ENCODE measurements around the gene WWOX. TPM values are rescaled to one million over a fixed set of nuclear protein-coding genes. Genes with fewer than 3 reads are reported as not detected.

The WWOX gene
- total RNA-seq, 2 donors from 2014 or later: 30.0 to 35.4 TPM

GRCh38 chr16:78480588-78480987 is 381.1 kb downstream of the WWOX start:
- Histone ChIP-seq H3K27ac (ENCODE audit: low read depth, low read length) (no peak overlapping the region), H3K4me1 (ENCODE audit: control insufficient read depth, insufficient read depth, low read length) (peaks cover 10% of the 10 kb centered on the region), H3K27me3 (ENCODE audit: control insufficient read depth, insufficient read depth, low read length, poor library complexity, severe bottlenecking) (no peaks in the 10 kb centered on the region), H3K9me3 (ENCODE audit: control insufficient read depth, low read length) (no peaks in the 10 kb centered on the region), H3K36me3 (ENCODE audit: control insufficient read depth, insufficient read depth, low read length) (no peaks in the 10 kb centered on the region), H3K4me3 (ENCODE audit: low read length) (no peak overlapping the region), H3K9ac (ENCODE audit: extremely low read depth, low read length, poor library complexity, severe bottlenecking) (no peak overlapping the region)
- H3K9me3 Mint-ChIP-seq: no peaks in the 10 kb centered on the region
- no peaks in the 10 kb centered on the region for H3K27me3 Mint-ChIP-seq (ENCODE audit: insufficient read depth)
- no peaks in the 10 kb centered on the region for H3K36me3 Mint-ChIP-seq (ENCODE audit: low read depth)
- TF ChIP-seq, protein P1, sequence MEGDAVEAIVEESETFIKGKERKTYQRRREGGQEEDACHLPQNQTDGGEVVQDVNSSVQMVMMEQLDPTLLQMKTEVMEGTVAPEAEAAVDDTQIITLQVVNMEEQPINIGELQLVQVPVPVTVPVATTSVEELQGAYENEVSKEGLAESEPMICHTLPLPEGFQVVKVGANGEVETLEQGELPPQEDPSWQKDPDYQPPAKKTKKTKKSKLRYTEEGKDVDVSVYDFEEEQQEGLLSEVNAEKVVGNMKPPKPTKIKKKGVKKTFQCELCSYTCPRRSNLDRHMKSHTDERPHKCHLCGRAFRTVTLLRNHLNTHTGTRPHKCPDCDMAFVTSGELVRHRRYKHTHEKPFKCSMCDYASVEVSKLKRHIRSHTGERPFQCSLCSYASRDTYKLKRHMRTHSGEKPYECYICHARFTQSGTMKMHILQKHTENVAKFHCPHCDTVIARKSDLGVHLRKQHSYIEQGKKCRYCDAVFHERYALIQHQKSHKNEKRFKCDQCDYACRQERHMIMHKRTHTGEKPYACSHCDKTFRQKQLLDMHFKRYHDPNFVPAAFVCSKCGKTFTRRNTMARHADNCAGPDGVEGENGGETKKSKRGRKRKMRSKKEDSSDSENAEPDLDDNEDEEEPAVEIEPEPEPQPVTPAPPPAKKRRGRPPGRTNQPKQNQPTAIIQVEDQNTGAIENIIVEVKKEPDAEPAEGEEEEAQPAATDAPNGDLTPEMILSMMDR (conservative IDR thresholded peaks at IDR 0.05): no peak
- 86 to 98% methylated on average over 1 to 2 of the region's 2 CpGs for WGBS, 2 experiments (ENCODE audit: insufficient coverage in 1 of 2, insufficient read length in 1 of 2)
- no peak for DNase-seq
- H3K27ac Mint-ChIP-seq: no peak overlapping the region
- no peak overlapping the region for H3K4me3 Mint-ChIP-seq
- peaks cover 27% of the 10 kb centered on the region for H3K4me1 Mint-ChIP-seq

- Histone ChIP-seq H3K27me3 (ENCODE audit: control insufficient read depth, insufficient read depth, low read length, poor library complexity, severe bottlenecking) (no peaks in the 10 kb centered on the region), H3K36me3 (ENCODE audit: control insufficient read depth, insufficient read depth, low read length) (no peaks in the 10 kb centered on the region), H3K9ac (ENCODE audit: extremely low read depth, low read length, poor library complexity, severe bottlenecking) (no peak overlapping the region), H3K9me3 (ENCODE audit: control insufficient read depth, low read length) (peaks cover 9% of the 10 kb centered on the region), H3K4me3 (ENCODE audit: low read length) (no peak overlapping the region), H3K27ac (ENCODE audit: low read depth, low read length) (no peak overlapping the region), H3K4me1 (ENCODE audit: control insufficient read depth, insufficient read depth, low read length) (peaks cover 8% of the 10 kb centered on the region)
- no peak for DNase-seq
- Mint-ChIP-seq H3K4me3 (no peak overlapping the region), H3K4me1 (peaks cover 13% of the 10 kb centered on the region), H3K27me3 (ENCODE audit: insufficient read depth) (peaks cover 1% of the 10 kb centered on the region), H3K9me3 (peaks cover 2% of the 10 kb centered on the region), H3K27ac (no peak overlapping the region), H3K36me3 (ENCODE audit: low read depth) (no peaks in the 10 kb centered on the region)
- 88 to 96% methylated on average over 5 to 13 of the region's 13 CpGs for WGBS, 2 experiments (ENCODE audit: insufficient coverage in 1 of 2, insufficient read length in 1 of 2)
- TF ChIP-seq, protein P1 (conservative IDR thresholded peaks at IDR 0.05): no peak
Measured at GRCh38 chr16:78483124-78483992, 383.9 kb downstream of the WWOX start.

DNA sequence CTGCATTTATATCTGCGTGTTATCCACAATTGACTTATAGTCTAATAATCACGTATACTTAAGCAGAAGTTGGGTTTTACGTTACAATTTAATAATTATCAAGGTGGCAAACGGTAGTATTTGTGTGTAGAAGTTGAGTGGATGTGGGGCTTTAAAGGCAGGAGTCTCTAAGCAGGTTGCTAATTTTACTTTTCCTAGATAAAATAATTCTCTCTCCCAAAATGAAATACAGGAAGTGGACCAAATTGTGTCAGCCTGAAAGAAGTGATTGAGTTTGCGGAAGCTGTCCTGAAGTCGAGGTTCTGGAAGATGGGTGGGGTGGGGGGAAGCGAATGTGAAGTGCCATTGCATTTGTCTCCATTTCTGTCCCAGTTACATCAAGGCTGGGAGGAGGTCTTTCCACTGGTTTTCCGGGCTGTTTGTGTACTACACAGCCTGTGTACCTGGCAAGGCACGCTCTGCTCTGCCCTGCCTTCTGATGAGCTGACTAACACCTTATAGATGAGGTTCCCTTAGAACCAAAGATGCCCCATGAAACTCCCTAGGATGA is 385.1 kb downstream of the WWOX start:
- Mint-ChIP-seq H3K27ac (no peak overlapping the region), H3K4me3 (no peak overlapping the region), H3K9me3 (peaks cover 2% of the 10 kb centered on the region)

More for the DNA sequence above, 385.1 kb downstream of the WWOX start:
- Histone ChIP-seq H3K27ac (ENCODE audit: low read depth, low read length) (no peak overlapping the region), H3K27me3 (ENCODE audit: control insufficient read depth, insufficient read depth, low read length, poor library complexity, severe bottlenecking) (no peaks in the 10 kb centered on the region), H3K36me3 (ENCODE audit: control insufficient read depth, insufficient read depth, low read length) (no peaks in the 10 kb centered on the region), H3K4me1 (ENCODE audit: control insufficient read depth, insufficient read depth, low read length) (peaks cover 8% of the 10 kb centered on the region), H3K9ac (ENCODE audit: extremely low read depth, low read length, poor library complexity, severe bottlenecking) (no peak overlapping the region), H3K9me3 (ENCODE audit: control insufficient read depth, low read length) (peaks cover 16% of the 10 kb centered on the region), H3K4me3 (ENCODE audit: low read length) (no peak overlapping the region)
- 88 to 94% methylated on average over 1 to 7 of the region's 9 CpGs for WGBS, 2 experiments (ENCODE audit: insufficient coverage in 1 of 2, insufficient read length in 1 of 2)
- H3K4me1 Mint-ChIP-seq: peaks cover 2% of the 10 kb centered on the region
- TF ChIP-seq, protein P1 (conservative IDR thresholded peaks at IDR 0.05): no peak
- H3K27me3 Mint-ChIP-seq (ENCODE audit: insufficient read depth): peaks cover 1% of the 10 kb centered on the region
- DNase-seq: no peak
- no peaks in the 10 kb centered on the region for H3K36me3 Mint-ChIP-seq (ENCODE audit: low read depth)

Measured in endodermal cell (in vitro differentiated cells).